HG03064 (cell line): ENCODE results near the gene SLC28A1.
"Not testable (repeated sequence)": the region's sequence is repeated elsewhere in the genome, so short reads cannot be mapped to it uniquely, and the experiment has no call there.

ENCODE experiments used
- ATAC-seq: cut with Tn5 transposase; IDR thresholded peaks from one replicate; pipeline ENCODE4 v1.9.1; 2021; ENCODE audit warnings: low read depth; ENCODE audit not compliant: unreplicated experiment

SLC28A1 gene

GRCh38 chr15:84883916-84884781, at the start of gene SLC28A1:
Gene SLC28A1, plus strand, starts transcription at chr15:84884662. Its CDS starts 3,099 bp downstream, at chr15:84887761.
- no peak for ATAC-seq

DNA sequence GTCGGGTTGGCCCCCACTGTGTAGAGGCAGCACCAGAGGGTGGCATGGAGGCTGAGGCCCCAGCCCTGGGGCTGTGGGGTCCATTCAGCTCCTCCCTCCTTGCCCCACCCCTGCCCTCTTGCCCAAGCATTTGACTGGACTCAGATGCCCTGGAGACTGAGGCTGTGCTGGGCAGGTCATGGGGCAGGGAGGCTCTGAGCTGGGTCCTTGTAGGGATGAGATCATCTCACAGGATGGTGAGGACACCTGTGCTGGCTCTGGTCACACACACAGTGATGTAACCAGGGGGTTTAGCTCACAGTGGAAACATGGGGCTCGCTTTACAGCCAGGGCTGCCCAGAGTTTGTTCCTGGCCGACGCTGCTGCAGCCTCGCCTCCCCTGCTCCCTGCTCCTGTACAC, 49.5 kb upstream of the SLC28A1 start:
- no peak for ATAC-seq

DNA sequence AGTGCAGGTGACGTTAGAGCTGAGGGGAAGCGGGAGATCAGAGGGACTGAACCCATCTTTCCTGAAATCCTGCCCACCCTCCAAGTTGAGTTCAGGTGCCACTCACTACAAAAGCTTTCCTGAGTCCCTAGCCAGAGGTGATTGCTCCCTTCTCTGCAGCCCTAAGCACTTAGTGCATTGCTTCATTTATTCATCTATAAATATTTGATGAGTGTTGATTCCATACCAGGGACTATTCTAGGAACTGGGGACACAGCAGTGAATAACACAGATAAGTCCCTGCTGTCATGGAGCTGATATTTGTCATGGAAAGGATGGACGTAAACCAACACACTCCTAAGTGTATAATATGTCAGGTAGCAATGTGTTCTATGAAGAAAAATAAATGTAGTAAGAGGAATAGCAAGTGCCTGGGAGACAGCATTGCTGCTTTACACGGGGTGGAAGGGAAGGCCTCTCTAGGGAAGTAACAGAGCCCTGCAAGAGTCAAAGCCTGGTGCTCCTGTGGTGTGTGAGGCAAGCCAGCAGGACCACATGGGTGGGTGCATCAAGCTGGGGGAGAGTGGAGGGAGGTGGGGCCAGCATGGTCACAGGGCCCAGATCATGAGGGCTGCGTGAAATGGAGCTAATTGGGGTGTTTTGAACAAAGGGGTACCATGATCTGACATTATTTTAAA, 48.7 kb upstream of the SLC28A1 start:
- ATAC-seq, result no peak

GRCh38 chr15:84836844-84837243, 47.6 kb upstream of the SLC28A1 start:
- ATAC-seq, result no peak

GRCh38 chr15:84839714-84840113, 44.7 kb upstream of the SLC28A1 start:
- no peak for ATAC-seq

DNA sequence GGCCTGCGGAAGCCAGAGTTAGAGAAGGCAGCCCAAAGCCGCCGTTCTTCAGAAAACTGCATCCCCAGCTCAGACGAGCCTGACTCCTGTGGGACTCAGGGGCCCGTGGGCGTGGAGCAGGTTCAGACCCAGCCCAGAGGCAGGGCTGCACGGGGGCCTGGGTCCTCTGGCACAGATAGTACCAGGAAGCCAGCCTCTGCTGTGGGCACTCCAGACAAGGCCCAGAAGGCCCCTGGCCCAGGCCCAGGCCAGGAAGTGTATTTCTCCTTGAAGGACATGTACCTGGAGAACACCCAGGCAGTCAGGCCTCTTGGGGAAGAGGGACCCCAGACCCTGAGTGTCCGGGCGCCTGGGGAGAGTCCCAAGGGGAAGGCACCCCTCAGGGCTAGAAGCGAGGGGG, 44.2 kb upstream of the SLC28A1 start:
- ATAC-seq, result no peak

- ATAC-seq, result no peak
Measured at GRCh38 chr15:84840741-84841429, 43.6 kb upstream of the SLC28A1 start.

DNA sequence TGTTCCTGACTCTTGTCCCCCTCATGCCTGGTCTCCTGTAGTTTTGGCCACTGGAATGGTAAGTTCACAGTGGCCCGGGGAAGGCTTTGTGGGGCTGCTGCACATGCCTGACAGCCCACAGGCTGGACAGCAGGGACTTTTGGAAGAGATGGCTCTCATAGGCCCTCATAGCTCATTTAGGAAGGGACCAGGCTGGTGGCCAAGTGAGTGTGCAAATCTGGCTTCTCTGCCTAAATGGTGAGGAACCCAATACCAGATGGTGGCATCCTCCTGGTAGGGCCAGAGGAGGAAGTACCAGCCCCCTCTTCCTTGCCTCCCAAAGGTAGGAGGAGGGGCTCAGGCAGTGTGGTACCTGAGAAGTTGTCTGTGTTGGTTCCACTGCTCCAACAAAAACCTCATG, 41.7 kb upstream of the SLC28A1 start:
- no peak for ATAC-seq

GRCh38 chr15:84844964-84845363, 39.5 kb upstream of the SLC28A1 start:
- no peak for ATAC-seq

GRCh38 chr15:84845631-84846030, 38.8 kb upstream of the SLC28A1 start:
- not testable (repeated sequence) for ATAC-seq

DNA sequence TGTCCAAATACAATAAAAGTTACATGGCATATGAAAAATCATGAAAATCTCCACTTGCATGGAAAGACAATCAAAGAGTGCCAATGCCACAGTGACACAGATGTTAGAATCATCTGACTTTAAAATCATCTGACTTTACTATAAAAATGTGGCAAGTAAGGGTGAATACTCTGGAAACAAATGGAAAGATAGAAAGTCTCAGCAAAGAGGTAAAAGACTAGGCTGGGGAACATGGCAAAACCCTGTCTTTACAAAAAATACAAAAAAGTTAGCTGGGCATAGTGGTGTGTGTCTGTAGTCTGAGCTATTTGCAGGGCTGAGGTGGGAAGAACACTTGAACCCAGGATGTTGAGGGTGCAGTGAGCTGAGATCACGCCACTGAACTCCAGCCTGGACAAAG, 38.2 kb upstream of the SLC28A1 start:
- ATAC-seq, result no peak

GRCh38 chr15:84847382-84847781, 37.1 kb upstream of the SLC28A1 start:
- no peak for ATAC-seq

- no peak for ATAC-seq
Measured at GRCh38 chr15:84852212-84852611, 32.2 kb upstream of the SLC28A1 start.

GRCh38 chr15:84855136-84855535, 29.3 kb upstream of the SLC28A1 start:
- no peak for ATAC-seq

DNA sequence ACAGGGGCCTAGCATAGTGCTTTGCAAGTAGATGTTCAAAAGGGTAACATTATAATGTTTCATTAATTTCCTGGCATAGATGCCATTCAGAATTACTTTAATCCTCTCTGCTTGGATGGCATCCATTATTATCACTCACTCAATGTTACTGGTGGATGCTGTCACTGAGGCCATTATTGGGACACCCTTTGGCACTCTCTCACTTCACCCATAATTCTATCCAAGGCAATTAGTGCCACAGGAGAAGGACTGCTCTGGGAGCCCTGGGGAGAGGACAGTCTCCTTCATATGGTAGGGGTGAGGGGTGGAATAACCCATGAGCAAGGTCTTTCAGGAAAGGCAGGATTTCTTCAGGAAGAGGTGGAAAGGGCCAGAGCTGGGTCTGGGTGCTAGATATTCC, 28.7 kb upstream of the SLC28A1 start:
- ATAC-seq, result no peak

DNA sequence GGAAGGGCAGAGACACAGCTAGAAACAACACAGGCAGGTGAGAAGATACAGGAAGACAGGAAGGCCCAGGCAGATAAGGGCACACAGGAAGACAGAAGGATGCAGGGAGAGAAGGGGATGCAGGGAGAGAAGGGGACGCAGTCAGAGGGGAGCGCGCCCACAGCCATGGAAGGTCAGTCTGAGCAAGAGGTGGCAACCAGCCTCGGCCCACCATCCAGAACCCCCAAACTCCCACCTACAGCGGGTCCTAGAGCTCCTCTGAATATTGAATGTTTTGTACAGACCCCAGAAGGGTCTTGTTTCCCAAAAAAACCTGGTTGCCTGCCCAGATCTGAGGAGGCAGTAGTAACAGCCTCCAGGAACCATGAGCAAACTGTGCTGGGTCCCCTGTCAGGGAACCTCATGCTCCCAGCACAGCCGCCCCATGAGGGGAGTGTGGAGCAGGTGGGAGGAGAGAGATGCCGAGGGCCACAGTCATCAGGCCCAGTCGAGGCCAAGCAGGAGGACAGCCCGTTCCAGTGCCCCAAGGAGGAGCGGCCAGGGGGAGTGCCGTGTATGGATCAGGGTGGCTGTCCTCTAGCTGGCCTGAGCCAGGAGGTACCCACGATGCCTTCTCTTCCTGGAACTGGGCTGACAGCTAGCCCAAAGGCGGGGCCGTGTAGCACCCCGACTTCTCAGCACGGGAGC, 27.6 kb upstream of the SLC28A1 start:
- ATAC-seq, result no peak

GRCh38 chr15:84857418-84858004, 27.0 kb upstream of the SLC28A1 start:
- ATAC-seq, result no peak

DNA sequence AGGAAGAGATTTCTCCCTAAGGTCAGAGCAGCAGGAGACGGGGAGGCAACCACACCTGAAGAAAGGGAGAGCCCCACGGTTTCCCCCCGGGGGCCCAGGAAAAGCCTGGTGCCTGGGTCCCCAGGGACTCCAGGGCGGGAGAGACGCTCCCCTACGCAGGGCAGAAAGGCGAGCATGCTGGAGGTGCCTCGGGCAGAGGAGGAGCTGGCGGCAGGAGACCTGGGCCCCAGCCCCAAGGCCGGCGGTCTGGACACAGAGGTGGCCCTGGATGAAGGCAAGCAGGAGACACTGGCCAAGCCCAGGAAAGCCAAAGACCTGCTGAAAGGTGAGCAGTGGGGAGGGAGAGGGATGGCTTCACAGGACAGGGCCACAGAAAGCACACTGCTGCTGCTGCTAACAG, 26.2 kb upstream of the SLC28A1 start:
- ATAC-seq, result no peak

DNA sequence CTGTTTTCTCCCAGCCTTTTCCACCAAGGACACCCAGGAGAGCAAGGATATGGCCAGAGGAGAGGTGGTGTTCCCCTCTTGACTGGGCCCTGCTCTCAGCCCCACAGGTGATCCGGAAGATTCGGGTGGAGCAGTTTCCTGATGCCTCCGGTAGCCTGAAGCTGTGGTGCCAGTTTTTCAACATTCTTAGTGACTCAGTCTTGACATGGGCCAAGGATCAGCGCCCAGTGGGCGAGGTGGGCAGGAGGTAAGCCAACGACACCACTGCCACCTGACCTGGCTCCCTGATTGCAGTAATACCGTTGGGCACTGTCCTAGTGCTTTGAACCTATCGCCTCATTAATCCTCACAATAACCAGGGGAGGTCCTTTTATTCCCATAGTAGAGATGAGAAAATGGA, 25.3 kb upstream of the SLC28A1 start:
- no peak for ATAC-seq

DNA sequence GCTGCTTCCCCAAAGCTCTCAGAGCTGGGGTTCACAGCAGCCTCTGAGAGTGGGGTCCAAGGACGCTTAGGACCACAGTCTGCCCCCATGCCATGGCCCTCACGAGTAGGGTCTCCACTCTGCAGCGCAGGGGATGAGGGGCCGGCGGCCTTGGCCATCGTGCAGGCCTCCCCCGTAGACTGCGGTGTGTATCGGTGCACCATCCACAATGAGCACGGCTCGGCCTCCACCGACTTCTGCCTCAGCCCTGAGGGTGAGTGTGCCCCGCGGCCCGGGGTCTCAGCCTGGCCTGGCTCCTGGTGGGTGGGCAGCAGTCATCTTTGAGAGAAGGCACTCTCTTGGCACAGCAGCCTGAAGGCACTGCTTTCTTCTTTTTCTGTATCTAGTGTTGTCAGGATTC, 24.8 kb upstream of the SLC28A1 start:
- ATAC-seq, result no peak
